K562 (cell line): ENCODE data around the gene CHD6. TPM values are rescaled to one million over a fixed set of nuclear protein-coding genes. Genes with fewer than 3 reads are reported as not detected.

Experiments used
- ATAC-seq: fragments of 200-7000 bp; cut with Tn5 transposase; 3 replicates; pipeline ENCODE4 v1.9.1; 2020; ENCODE audit warnings: moderate library complexity
- BruUV-seq: library from RNA; stranded (reverse); fragments of 400-500 nt; replicated peaks from 2 replicates; lab custom pipeline; 2021; lab: Mats Ljungman, UMichigan
- CTCF ChIA-PET: fragments of 300-600 bp; formaldehyde crosslinking; extraction: SDS; loops from one replicate; lab custom pipeline; 2021; ENCODE audit warnings: low intra/inter-chr PET ratio; lab: Yijun Ruan, JAX
- POLR2A ChIA-PET: fragments of 300-600, 350-650 bp; sonication (Branson Sonifier 250); formaldehyde crosslinking; extraction: SDS; loops from one replicate; lab custom pipeline; 2021; ENCODE audit warnings: antibody characterized with exemption, inconsistent platforms; lab: Yijun Ruan, JAX
- DNase-seq, 4 experiments: peaks; one replicate each; pipeline versions ENCODE4 v3.0.0 to v3.0.0-alpha.2; 2011 to 2018; ENCODE audit warnings: low spot score in 3 of 4, mixed read lengths in 3 of 4; ENCODE audit errors: extremely low read depth in 1 of 4
- FAIRE-seq: peaks from 2 replicates; lab custom pipeline; 2011; peaks lifted over from hg19 to GRCh38; lab: Jason Lieb, UNC
- H2AFZ ChIP-seq: 2 replicates; pipeline ENCODE4 v1.6.0; 2011; ENCODE audit warnings: low read depth, low read length, control low read depth, inconsistent platforms
- H3K27ac ChIP-seq: fragments of 200-600 bp; 3 replicates; pipeline ENCODE4 v1.8.0; 2011; ENCODE audit warnings: low read depth, mild to moderate bottlenecking, control low read depth, inconsistent platforms, low read length, moderate library complexity, mixed read lengths; ENCODE audit errors: extremely low read depth
- H3K27me3 ChIP-seq, 2 experiments: fragments of 300-600 bp in 1 of 2; 2 replicates in 1 of 2; 3 replicates in 1 of 2; pipeline versions ENCODE4 v1.6.0 to v1.8.0; 2011; ENCODE audit warnings: inconsistent platforms in 2 of 2, low read length in 2 of 2, mild to moderate bottlenecking in 1 of 2, mixed read lengths in 1 of 2, moderate library complexity in 1 of 2; ENCODE audit not compliant: control insufficient read depth in 2 of 2, insufficient read depth in 2 of 2
- H3K36me3 ChIP-seq: fragments of 300-600 bp; 3 replicates; pipeline ENCODE4 v1.8.0; 2011; ENCODE audit warnings: mild to moderate bottlenecking, low read length, inconsistent platforms; ENCODE audit not compliant: control insufficient read depth, insufficient read depth
- H3K4me1 ChIP-seq, 2 experiments: fragments of 200-600 bp in 1 of 2; replicated peaks in 1 of 2; 2 replicates in 1 of 2; 3 replicates in 1 of 2; pipeline versions ENCODE4 v1.5.1 to v1.8.0; 2011; ENCODE audit warnings: inconsistent platforms in 2 of 2, low read length in 2 of 2, mild to moderate bottlenecking in 1 of 2, mixed read lengths in 1 of 2, moderate library complexity in 1 of 2; ENCODE audit not compliant: control insufficient read depth in 2 of 2, insufficient read depth in 2 of 2
- H3K4me2 ChIP-seq: 2 replicates; pipeline ENCODE4 v1.6.1; 2011; ENCODE audit warnings: low read length, control low read depth, inconsistent platforms, mixed read lengths; ENCODE audit not compliant: insufficient read depth
- H3K4me3 ChIP-seq: fragments of 200-600 bp; sonication (generic), shearing (Covaris generic); 2 replicates; pipeline ENCODE4 v1.5.1; 2016; ENCODE audit warnings: control low read depth, inconsistent platforms
- H3K79me2 ChIP-seq: fragments of 200-600 bp; 3 replicates; pipeline ENCODE4 v1.8.0; 2011; ENCODE audit warnings: low read length, inconsistent platforms; ENCODE audit not compliant: control insufficient read depth, insufficient read depth
- H3K9ac ChIP-seq, 2 experiments: 2 replicates each; pipeline versions ENCODE4 v1.6.0 to v1.6.1; 2011; ENCODE audit warnings: low read depth in 2 of 2, low read length in 2 of 2, control low read depth in 1 of 2, inconsistent platforms in 1 of 2, mild to moderate bottlenecking in 1 of 2, mixed read lengths in 1 of 2; ENCODE audit not compliant: insufficient read depth in 1 of 2
- H3K9me1 ChIP-seq: one replicate; pipeline ENCODE4 v1.6.0; 2011; ENCODE audit warnings: inconsistent platforms, mild to moderate bottlenecking, low read length, moderate library complexity; ENCODE audit not compliant: control insufficient read depth, insufficient read depth
- H3K9me3 ChIP-seq: replicated peaks from 2 replicates; pipeline ENCODE4 v1.5.1; 2011; ENCODE audit warnings: low read depth, low read length, inconsistent platforms; ENCODE audit not compliant: control insufficient read depth, insufficient read depth
- H4K20me1 ChIP-seq: replicated peaks from 2 replicates; pipeline ENCODE4 v1.6.1; 2011; ENCODE audit warnings: low read length, inconsistent platforms, mixed read lengths; ENCODE audit not compliant: control insufficient read depth, insufficient read depth
- ATF1 ChIP-seq, 2 experiments: fragments of 450-650 bp in 1 of 2; IDR thresholded peaks; 2 replicates each; pipeline ENCODE4 v1.6.1; 2016; ENCODE audit warnings: missing compliant biosample characterization in 1 of 2, missing genetic modification characterization in 1 of 2
- CBFB ChIP-seq: sonication (generic); formaldehyde crosslinking; IDR thresholded peaks from 2 replicates; pipeline ENCODE4 v1.4.0; 2020; ENCODE audit warnings: mild to moderate bottlenecking, missing genetic modification reagents
- CBX2 ChIP-seq: fragments of 200-600 bp; sonication (generic); IDR thresholded peaks from one replicate; pipeline ENCODE4 v1.6.1; 2012; ENCODE audit warnings: mild to moderate bottlenecking, low read length, inconsistent platforms; ENCODE audit not compliant: insufficient read depth, poor library complexity, severe bottlenecking
- CBX5 ChIP-seq: IDR thresholded peaks from 2 replicates; pipeline ENCODE4 v1.6.1; 2014; ENCODE audit warnings: low read depth, borderline replicate concordance
- ETS2 ChIP-seq: IDR thresholded peaks from 2 replicates; pipeline ENCODE4 v1.6.1; 2016; ENCODE audit warnings: borderline replicate concordance, missing genetic modification characterization, mild to moderate bottlenecking, moderate library complexity, missing compliant biosample characterization; ENCODE audit not compliant: poor library complexity, severe bottlenecking
- HDAC8 ChIP-seq: fragments of 450-650 bp; IDR thresholded peaks from 2 replicates; pipeline ENCODE4 v1.6.1; 2016; ENCODE audit warnings: mild to moderate bottlenecking, missing genetic modification characterization, moderate library complexity, missing compliant biosample characterization
- HMG20B ChIP-seq: fragments of 250-450 bp; sonication (Bioruptor Pico); IDR thresholded peaks from 2 replicates; pipeline ENCODE4 v1.5.0; 2021; ENCODE audit warnings: mild to moderate bottlenecking
- HNRNPH1 ChIP-seq: fragments of 200-400 bp; formaldehyde crosslinking; optimal IDR thresholded peaks from 2 replicates; pipeline ENCODE3; 2017; ENCODE audit warnings: low read depth, mild to moderate bottlenecking, low read length, moderate library complexity
- IRF9 ChIP-seq: fragments of 450-650 bp; IDR thresholded peaks from 2 replicates; pipeline ENCODE4 v1.6.1; 2016; ENCODE audit warnings: missing biosample characterization, missing genetic modification characterization
- MBD1 ChIP-seq: fragments of 250-450 bp; sonication (Bioruptor Pico); IDR thresholded peaks from 2 replicates; pipeline ENCODE4 v1.8.0; 2022; ENCODE audit warnings: inconsistent platforms
- MEF2D ChIP-seq: conservative IDR thresholded peaks from 2 replicates; pipeline ENCODE4 v1.6.1; 2016; ENCODE audit warnings: low read depth, missing genetic modification characterization, missing compliant biosample characterization
- NR2C2 ChIP-seq, 2 experiments: fragments of 200-800 bp in 1 of 2; sonication (Bioruptor generic) in 1 of 2; sonication (generic) in 1 of 2; formaldehyde crosslinking in 1 of 2; IDR thresholded peaks; 2 replicates each; pipeline versions ENCODE4 v1.6.1 to v1.8.0; 2016 to 2022; ENCODE audit warnings: mild to moderate bottlenecking in 1 of 2, missing compliant biosample characterization in 1 of 2, missing genetic modification characterization in 1 of 2, missing genetic modification reagents in 1 of 2
- POLR2H ChIP-seq: IDR thresholded peaks from 2 replicates; pipeline ENCODE4 v1.6.1; 2016; ENCODE audit warnings: missing genetic modification characterization, low read depth, mild to moderate bottlenecking, control low read depth, missing compliant biosample characterization, moderate library complexity
- ZNF655 ChIP-seq: fragments of 250-450 bp; sonication (Bioruptor Pico); IDR thresholded peaks from 2 replicates; pipeline ENCODE4 v1.5.0; 2021
- ZNF778 ChIP-seq: fragments of 450-650 bp; formaldehyde crosslinking; IDR thresholded peaks from 2 replicates; pipeline ENCODE4 v1.4.0; 2020; ENCODE audit warnings: mild to moderate bottlenecking, moderate library complexity
- WGBS: fragments of 100-300 bp; shearing (Covaris generic); methylation state at CpG from one replicate; pipeline ENCODE4 v1.1.6; 2016; ENCODE audit warnings: low coverage, mixed read lengths; ENCODE audit not compliant: insufficient coverage; ENCODE audit errors: missing lambda C conversion rate; 5-methylcytosine and 5-hydroxymethylcytosine counted together
- in situ Hi-C: fragments of 300-500 bp; cut with MboI; formaldehyde crosslinking; loops from 4 replicates; pipeline ENCODE4 v1.15.0; 2018; ENCODE audit warnings: inconsistent platforms, mixed read lengths
- intact Hi-C: fragments of 100-400 bp; cut with micrococcal nuclease; formaldehyde crosslinking; loops from 2 replicates; pipeline ENCODE4 v1.14.2; 2022
- polyA plus RNA-seq, 8 experiments: library from polyadenylated mRNA; depleted of rRNA in 4 of 8; stranded (reverse) in 5 of 8; unstranded in 3 of 8; fragments of >200 nt; fragmentation: Nextera tagmentation in 2 of 8; fragmentation: Illumina TruSeq in 1 of 8; extraction: Ambion mirVana in 2 of 8; extraction: Trizol in 1 of 8; gene quantifications; 2 replicates each; pipeline versions ENCODE4 v1.2.1 to v1.2.3, GENCODE V29; 2011 to 2014; ENCODE audit warnings: inconsistent platforms in 1 of 8, missing spikeins in 1 of 8
- total RNA-seq, 7 experiments: library from RNA; depleted of rRNA in 6 of 7; stranded (reverse); fragments of >200 nt in 6 of 7; fragmentation: Illumina TruSeq in 2 of 7; extraction: Trizol in 2 of 7; gene quantifications; 2 replicates each; pipeline versions ENCODE4 v1.2.1 to v1.2.3, GENCODE V29; 2011 to 2021; ENCODE audit warnings: low replicate concordance in 1 of 7

Gene CHD6
- total and polyA plus RNA-seq, 9 of the 15 experiments (the other 6 are each of a cell fraction or from before 2014, with no cell fraction given) = 3.9 to 24.2 (median 12.8) TPM

- Histone ChIP-seq H3K9me1 (no peaks in the 10 kb centered on the region), H3K4me2 (no peak overlapping the region), H3K9ac (no peak overlapping the region), H3K36me3 (no peaks in the 10 kb centered on the region), H3K27ac (no peak overlapping the region), H3K9me3 (no peaks in the 10 kb centered on the region), H3K79me2 (no peaks in the 10 kb centered on the region), H2AFZ (no peak overlapping the region), H3K27me3 (peaks cover 26 to 28% of the 10 kb centered on the region in 2 experiments; a peak in 4 of 5 replicates), H3K4me1 (peaks cover 2 to 3% of the 10 kb centered on the region in 2 experiments; a peak in 2 of 5 replicates), H3K4me3 (no peak overlapping the region), H4K20me1 (no peaks in the 10 kb centered on the region)
- intact Hi-C loops = no loop called here
- no TSS peak for BruUV-seq
- in situ Hi-C loops = no loop called here
- CTCF ChIA-PET = interaction anchor here (0.6 kb wide), 1 partner anchor 414 kb away, joined by 3 read pairs; no protein-coding TSS in a partner anchor
- POLR2A ChIA-PET = interaction anchor here (1.3 kb wide), 1 partner anchor 11 kb away, joined by 3 read pairs; no protein-coding TSS in a partner anchor
- TF ChIP-seq ZNF655 = no peak
- TF ChIP-seq IRF9 (tag) = no peak
- TF ChIP-seq CBX2 = no peak
- no peak for TF ChIP-seq ZNF778 (CRISPR knock-in tag)
- no peak for TF ChIP-seq CBFB (CRISPR knock-in tag)
- TF ChIP-seq CBX5 = no peak
- TF ChIP-seq MEF2D (tag) = no peak
- no peak for TF ChIP-seq HNRNPH1
- no peak for TF ChIP-seq POLR2H (tag)
- no peak for TF ChIP-seq MBD1 (CRISPR knock-in tag)
- no peak for TF ChIP-seq NR2C2 (CRISPR knock-in tag; IDR thresholded peaks at IDR 0.05)
- TF ChIP-seq NR2C2 (tag; IDR thresholded peaks at IDR 0.05) = no peak
- TF ChIP-seq HDAC8 (tag) = no peak
- TF ChIP-seq HMG20B (CRISPR knock-in tag) = no peak
- TF ChIP-seq ATF1 (CRISPR knock-in tag; IDR thresholded peaks at IDR 0.05) = no peak
- no peak for TF ChIP-seq ATF1 (tag; IDR thresholded peaks at IDR 0.05)
- TF ChIP-seq ETS2 (tag) = no peak
- WGBS = 1% methylated on average over 7 of the region's 7 CpGs
- DNase-seq = no peak
- no peak for ATAC-seq
- FAIRE-seq = no peak
Observed at GRCh38 chr20:41382791-41383305, 235.3 kb downstream of the CHD6 start.
